ENCODE measurements around the gene TULP1.

DNA sequence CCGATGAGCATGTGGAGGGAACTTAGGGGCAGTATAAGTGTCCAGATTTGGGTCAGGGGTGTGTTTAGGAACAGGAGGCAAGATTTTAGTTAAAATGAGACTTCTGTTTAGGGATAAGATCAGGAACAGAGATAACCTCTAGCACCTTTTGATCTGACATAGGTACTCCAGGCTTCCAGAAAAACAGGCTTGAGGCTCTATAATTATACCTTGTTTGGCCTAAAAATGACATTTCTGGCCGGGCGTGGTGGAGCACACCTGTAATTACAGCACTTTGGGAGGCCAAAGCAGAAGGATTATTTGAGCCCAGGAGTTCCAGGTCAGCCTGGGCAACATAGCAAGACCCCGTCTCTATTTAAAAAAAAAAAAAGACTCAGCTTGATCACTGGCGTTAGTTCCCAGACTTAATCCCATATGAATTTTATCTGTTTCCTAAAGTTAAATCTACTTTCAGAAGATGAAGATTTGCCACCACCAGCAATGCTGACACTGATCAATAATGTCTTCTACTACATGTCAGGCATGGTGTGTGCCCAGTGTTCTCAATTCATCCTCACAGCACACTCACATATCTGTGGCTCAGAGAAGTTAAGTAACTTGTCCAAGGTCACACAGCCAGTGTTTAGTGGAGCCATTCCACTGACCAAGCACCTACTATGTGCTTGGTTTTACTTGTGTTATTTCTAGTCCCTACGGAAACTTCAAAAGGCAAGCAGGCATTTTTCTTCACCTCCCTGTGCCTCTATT, 6.0 kb upstream of the TULP1 start:
- TF ChIP-seq CTCF (IDR thresholded peaks at IDR 0.05 in 8 of 11, conservative IDR thresholded peaks at IDR 0.05 in 3 of 11) (no peak), POLR2A (IDR thresholded peaks at IDR 0.05) (no peak)
